Stimulated activated naive B cell treated with anti-CD40 and anti-IgM and Interleukin-4, amounts not matched to agents 10 μg/mL and 1 μg/mL and 100 μg/mL, for 72 hours (primary cell): ENCODE data around the gene CARMIL1.
"Not testable (repeated sequence)": the region's sequence is repeated elsewhere in the genome, so short reads cannot be mapped to it uniquely, and the experiment has no call there.

Source experiments
- ATAC-seq, 2 donors: fragments of 150-1000 bp; cut with Tn5 transposase; replicated peaks; 2 replicates each; pipeline ENCODE4 v1.10.0; 2021; ENCODE audit warnings: moderate library complexity in 1 of 2
- DNase-seq: peaks from one replicate; pipeline ENCODE4 v3.0.0; 2021
- H3K27ac Mint-ChIP-seq: one replicate; pipeline ENCODE4 v1.8.0; 2022; ENCODE audit warnings: mild to moderate bottlenecking, mixed read lengths
- H3K27me3 Mint-ChIP-seq, 2 donors: one replicate each; pipeline ENCODE4 v1.8.0; 2022; ENCODE audit warnings: mixed read lengths in 2 of 2
- H3K36me3 Mint-ChIP-seq, 2 donors: one replicate each; pipeline ENCODE4 v1.8.0; 2022; ENCODE audit warnings: mixed read lengths in 2 of 2, mild to moderate bottlenecking in 1 of 2
- H3K4me1 Mint-ChIP-seq, 2 donors: one replicate each; pipeline ENCODE4 v1.8.0; 2022; ENCODE audit warnings: mixed read lengths in 2 of 2, mild to moderate bottlenecking in 1 of 2
- H3K4me3 Mint-ChIP-seq, 2 donors: one replicate each; pipeline ENCODE4 v1.8.0; 2022; ENCODE audit warnings: mild to moderate bottlenecking in 2 of 2, mixed read lengths in 2 of 2, moderate library complexity in 1 of 2
- H3K9me3 Mint-ChIP-seq, 2 donors: one replicate each; pipeline ENCODE4 v1.8.0; 2022; ENCODE audit warnings: mixed read lengths in 2 of 2, mild to moderate bottlenecking in 1 of 2

The CARMIL1 gene

DNA sequence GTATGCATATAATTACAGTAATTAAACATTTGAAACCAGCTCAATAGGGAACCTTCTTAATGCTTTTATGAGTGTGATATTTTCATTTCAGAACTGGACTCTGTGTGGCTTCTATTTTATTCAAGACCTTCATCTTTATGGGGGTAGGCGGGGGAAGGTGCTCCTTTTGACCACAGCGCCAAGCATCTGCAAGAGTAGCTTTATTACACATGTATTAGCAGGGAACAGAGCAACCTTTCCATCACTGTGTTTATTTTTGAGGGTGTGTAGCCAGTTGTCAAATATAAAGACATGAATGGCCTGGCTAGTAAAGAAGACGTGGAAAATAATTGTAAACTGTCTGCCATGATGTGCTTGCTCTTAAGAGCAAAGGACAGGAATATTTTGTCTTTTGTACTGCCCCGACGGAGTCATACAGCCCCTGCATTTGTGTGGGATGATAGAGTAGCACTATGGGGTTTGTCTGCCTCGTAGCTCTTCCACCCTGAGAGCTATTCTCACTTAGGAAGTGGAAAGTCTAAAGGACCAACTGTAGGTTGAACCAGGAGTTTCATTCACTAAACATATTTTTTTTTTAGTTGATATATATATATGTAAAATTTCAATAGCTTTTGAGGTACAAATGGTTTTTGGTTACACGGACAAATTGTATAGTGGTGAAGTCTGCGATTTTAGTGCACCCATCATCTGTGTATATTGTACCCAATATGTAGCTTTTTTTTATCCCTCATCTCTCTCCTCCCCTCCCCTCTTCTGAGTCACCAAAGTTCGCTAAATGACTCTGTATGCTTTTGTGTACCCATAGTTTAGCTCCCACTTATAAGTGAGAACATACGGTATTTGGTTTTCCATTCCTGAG, 91.2 kb downstream of the CARMIL1 start:
- DNase-seq (no peak), ATAC-seq (peak; percentile 31 to 39)
- peaks cover 27 to 83% of the 10 kb centered on the region in 2 donors for H3K4me1 Mint-ChIP-seq
- H3K9me3 Mint-ChIP-seq = peaks cover 11 to 13% of the 10 kb centered on the region in 2 donors
- peaks cover 10 to 14% of the 10 kb centered on the region in 2 donors for H3K27me3 Mint-ChIP-seq
- peak overlapping the region in 1 of 2 donors; percentile 40 for H3K4me3 Mint-ChIP-seq
- peak overlapping the region; percentile 3 for H3K27ac Mint-ChIP-seq
- H3K36me3 Mint-ChIP-seq = peaks cover 4 to 9% of the 10 kb centered on the region in 2 donors

GRCh38 chr6:25371037-25371347, 91.8 kb downstream of the CARMIL1 start:
- no peak overlapping the region for H3K4me3 Mint-ChIP-seq
- no peak overlapping the region for H3K27ac Mint-ChIP-seq
- no peak for ATAC-seq

DNA sequence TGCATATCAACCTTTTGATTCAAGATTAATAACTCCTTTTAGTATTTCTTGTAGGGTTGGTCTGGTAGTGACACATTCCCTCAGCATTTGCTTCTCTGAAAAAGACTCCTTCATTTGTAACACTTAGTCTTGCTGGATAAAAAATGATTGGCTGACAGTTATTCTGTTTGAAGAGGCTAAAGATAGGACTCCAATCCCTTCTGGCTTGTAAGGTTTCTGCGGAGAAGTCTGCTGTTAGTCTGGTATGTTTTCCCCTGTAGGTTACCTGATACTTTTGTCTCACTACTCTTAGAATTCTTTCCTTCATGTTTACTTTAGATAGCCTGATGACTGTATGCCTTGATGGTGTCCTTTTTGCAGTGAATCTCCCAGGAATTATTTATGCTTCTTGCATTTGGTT, 96.0 kb downstream of the CARMIL1 start:
- H3K9me3 Mint-ChIP-seq = peaks cover 11 to 17% of the 10 kb centered on the region in 2 donors
- peaks cover 4 to 13% of the 10 kb centered on the region in 2 donors for H3K36me3 Mint-ChIP-seq
- H3K4me1 Mint-ChIP-seq = peaks cover 14 to 50% of the 10 kb centered on the region in 2 donors
- no peak overlapping the region for H3K4me3 Mint-ChIP-seq
- peaks cover 10 to 14% of the 10 kb centered on the region in 2 donors for H3K27me3 Mint-ChIP-seq
- no peak for ATAC-seq
- no peak overlapping the region for H3K27ac Mint-ChIP-seq
- no peak for DNase-seq

More at GRCh38 chr6:25371037-25371347, 91.8 kb downstream of the CARMIL1 start:
- no peak for DNase-seq
- Mint-ChIP-seq H3K4me1 (peaks cover 27 to 83% of the 10 kb centered on the region in 2 donors), H3K9me3 (peaks cover 11 to 17% of the 10 kb centered on the region in 2 donors), H3K27me3 (peaks cover 10 to 14% of the 10 kb centered on the region in 2 donors), H3K36me3 (peaks cover 4 to 13% of the 10 kb centered on the region in 2 donors)

GRCh38 chr6:25377664-25378063, 98.5 kb downstream of the CARMIL1 start:
- Mint-ChIP-seq H3K27me3 (peaks cover 10 to 14% of the 10 kb centered on the region in 2 donors), H3K4me3 (no peak overlapping the region), H3K27ac (no peak overlapping the region), H3K9me3 (peaks cover 9 to 18% of the 10 kb centered on the region in 2 donors), H3K4me1 (peaks cover 8 to 28% of the 10 kb centered on the region in 2 donors), H3K36me3 (peaks cover 4 to 13% of the 10 kb centered on the region in 2 donors)
- DNase-seq (no peak), ATAC-seq (no peak)

DNA sequence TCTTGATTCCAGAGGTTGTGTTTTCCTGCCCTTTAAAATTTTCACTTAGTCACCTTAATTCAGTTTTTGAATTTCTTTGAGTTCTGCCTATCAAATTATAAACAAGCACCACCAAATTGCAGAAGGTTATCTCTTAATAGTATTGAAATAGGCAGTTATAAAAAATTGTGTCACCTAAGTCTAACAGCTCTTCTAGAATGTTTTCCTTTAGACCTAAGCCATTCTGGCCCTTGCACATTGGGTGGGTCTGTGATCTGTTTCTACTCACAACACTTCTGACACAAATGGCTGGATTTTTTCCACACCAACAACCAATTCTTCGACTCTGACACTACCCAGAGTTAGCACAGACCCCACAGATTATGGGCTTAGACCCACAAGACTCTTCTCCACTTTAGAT, 101.9 kb downstream of the CARMIL1 start:
- H3K27me3 Mint-ChIP-seq = no peaks in the 10 kb centered on the region
- DNase-seq (no peak), ATAC-seq (no peak)
- H3K4me1 Mint-ChIP-seq = peaks cover 3 to 14% of the 10 kb centered on the region in 2 donors
- H3K27ac Mint-ChIP-seq = no peak overlapping the region
- no peak overlapping the region for H3K4me3 Mint-ChIP-seq
- peaks cover 4 to 5% of the 10 kb centered on the region in 2 donors for H3K9me3 Mint-ChIP-seq
- no peaks in the 10 kb centered on the region for H3K36me3 Mint-ChIP-seq

- not testable (repeated sequence) for H3K27ac Mint-ChIP-seq, ATAC-seq, DNase-seq, H3K36me3 Mint-ChIP-seq, H3K27me3 Mint-ChIP-seq, H3K9me3 Mint-ChIP-seq, H3K4me3 Mint-ChIP-seq
- H3K4me1 Mint-ChIP-seq = peaks cover 3 to 18% of the 10 kb centered on the region in 2 donors
These were observed 103.3 kb downstream of the CARMIL1 start for GRCh38 chr6:25382476-25382875.

- no peak for ATAC-seq
- DNase-seq = no peak
- H3K4me1 Mint-ChIP-seq = peaks cover 9 to 29% of the 10 kb centered on the region in 2 donors
- H3K9me3 Mint-ChIP-seq = peaks cover 4 to 5% of the 10 kb centered on the region in 2 donors
- H3K27ac Mint-ChIP-seq = no peak overlapping the region
- no peaks in the 10 kb centered on the region for H3K36me3 Mint-ChIP-seq
- H3K4me3 Mint-ChIP-seq = no peak overlapping the region
- H3K27me3 Mint-ChIP-seq = no peaks in the 10 kb centered on the region
These were observed 105.1 kb downstream of the CARMIL1 start for GRCh38 chr6:25384234-25384633.

DNA sequence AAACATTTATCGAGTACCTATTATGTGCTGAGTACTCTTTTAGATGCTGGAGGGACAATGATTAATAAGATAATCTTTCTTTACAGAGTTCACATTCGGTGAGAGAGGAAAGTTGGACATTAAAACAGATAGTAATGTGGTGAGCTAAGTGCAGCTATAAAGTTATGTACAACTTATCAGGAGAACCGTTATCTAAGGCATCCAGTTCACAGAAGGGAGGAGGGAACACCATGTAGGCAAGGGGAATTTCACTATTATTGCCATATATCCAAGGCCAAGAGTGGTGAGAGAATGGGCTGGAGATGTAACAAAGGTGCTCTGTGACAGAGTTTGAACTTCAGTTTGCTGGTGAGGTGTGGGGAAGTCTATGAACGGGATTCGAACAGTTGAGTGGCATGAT, 105.8 kb downstream of the CARMIL1 start:
- H3K4me3 Mint-ChIP-seq = no peak overlapping the region
- no peak for DNase-seq
- no peaks in the 10 kb centered on the region for H3K36me3 Mint-ChIP-seq
- H3K9me3 Mint-ChIP-seq = peaks cover 4 to 5% of the 10 kb centered on the region in 2 donors
- no peak overlapping the region for H3K27ac Mint-ChIP-seq
- no peak for ATAC-seq
- no peaks in the 10 kb centered on the region for H3K27me3 Mint-ChIP-seq
- peaks cover 12 to 35% of the 10 kb centered on the region in 2 donors for H3K4me1 Mint-ChIP-seq

- Mint-ChIP-seq H3K9me3 (peaks cover 2 to 5% of the 10 kb centered on the region in 2 donors), H3K27me3 (no peaks in the 10 kb centered on the region), H3K4me1 (peaks cover 12 to 35% of the 10 kb centered on the region in 2 donors), H3K27ac (no peak overlapping the region), H3K36me3 (no peaks in the 10 kb centered on the region), H3K4me3 (peak overlapping the region in 1 of 2 donors; percentile 1)
- no peak for DNase-seq
- peak; percentile 64 to 69 for ATAC-seq
These were observed 108.3 kb downstream of the CARMIL1 start for GRCh38 chr6:25387483-25387882.

DNA sequence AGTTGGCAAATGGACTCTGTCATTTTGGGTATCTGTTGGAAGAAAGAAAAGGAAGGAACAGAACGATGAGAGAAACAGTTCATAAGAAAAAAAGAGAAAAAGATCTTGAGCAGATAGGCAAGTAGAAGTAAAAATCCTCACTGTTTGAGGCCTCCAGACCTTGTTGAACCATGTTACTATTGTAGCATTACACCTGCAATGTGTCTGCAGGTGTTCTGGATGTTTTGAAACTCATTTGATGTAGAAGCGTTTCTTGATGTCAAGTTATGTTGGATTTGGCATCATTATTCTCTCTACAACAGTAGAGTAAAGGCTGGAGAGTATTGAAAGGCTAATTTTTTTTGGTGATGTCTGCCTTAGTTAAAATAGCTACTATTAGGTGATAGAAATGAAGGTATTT, 108.7 kb downstream of the CARMIL1 start:
- peak overlapping the region in 1 of 2 donors; percentile 1 for H3K4me3 Mint-ChIP-seq
- no peak for DNase-seq
- ATAC-seq = no peak

DNA sequence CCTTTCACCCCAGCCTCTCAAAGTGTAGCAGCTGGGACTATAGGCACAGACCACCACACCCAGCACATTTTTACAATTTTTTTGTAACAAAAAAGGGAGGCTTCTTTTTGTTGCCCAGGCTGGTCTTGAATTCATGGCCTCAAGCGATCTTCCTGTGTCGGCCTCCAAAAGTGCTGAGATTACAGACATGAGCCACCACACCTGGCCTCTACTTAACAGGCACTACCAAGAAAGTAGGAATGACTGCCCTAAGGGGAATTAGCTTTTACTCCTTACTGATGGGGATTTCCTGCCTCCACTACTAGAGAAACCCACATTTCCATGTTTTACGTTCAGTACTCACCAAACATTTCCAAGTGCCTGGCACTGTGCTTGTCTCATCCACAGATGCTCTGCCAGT, 109.6 kb downstream of the CARMIL1 start:
- no peaks in the 10 kb centered on the region for H3K36me3 Mint-ChIP-seq
- peak overlapping the region in 1 of 2 donors; percentile 10 for H3K4me3 Mint-ChIP-seq
- ATAC-seq (no peak), DNase-seq (no peak)
- no peaks in the 10 kb centered on the region for H3K27me3 Mint-ChIP-seq
- H3K9me3 Mint-ChIP-seq = no peaks in the 10 kb centered on the region
- peaks cover 12 to 30% of the 10 kb centered on the region in 2 donors for H3K4me1 Mint-ChIP-seq
- H3K27ac Mint-ChIP-seq = no peak overlapping the region

More for the DNA sequence above, 108.7 kb downstream of the CARMIL1 start:
- H3K27ac Mint-ChIP-seq = no peak overlapping the region
- H3K9me3 Mint-ChIP-seq = peaks cover under 1 to 2% of the 10 kb centered on the region in 2 donors
- no peaks in the 10 kb centered on the region for H3K27me3 Mint-ChIP-seq
- peaks cover 12 to 33% of the 10 kb centered on the region in 2 donors for H3K4me1 Mint-ChIP-seq
- no peaks in the 10 kb centered on the region for H3K36me3 Mint-ChIP-seq

DNA sequence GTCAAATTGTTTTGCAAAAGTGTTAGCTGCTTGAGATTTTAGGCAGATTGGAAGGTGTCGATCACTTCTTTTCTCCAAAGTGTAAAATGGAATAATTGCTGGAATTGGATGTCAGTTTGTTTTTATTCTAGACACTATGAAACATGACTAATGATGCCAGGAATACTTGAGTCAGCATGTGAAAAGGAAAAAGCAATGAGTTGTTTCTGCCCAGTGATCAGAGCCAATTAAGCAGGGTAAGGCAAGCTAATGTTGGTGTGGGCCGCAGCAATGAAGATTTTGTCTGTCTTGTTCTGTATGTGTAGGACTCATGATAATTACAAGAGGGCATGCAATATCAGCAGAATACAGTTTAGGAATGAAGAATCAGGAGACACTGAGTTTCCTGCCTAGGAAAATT, 110.3 kb downstream of the CARMIL1 start:
- no peak overlapping the region for H3K4me3 Mint-ChIP-seq
- no peaks in the 10 kb centered on the region for H3K27me3 Mint-ChIP-seq
- ATAC-seq (no peak), DNase-seq (no peak)
- H3K27ac Mint-ChIP-seq = peak overlapping the region; percentile 17
- peaks cover 12 to 30% of the 10 kb centered on the region in 2 donors for H3K4me1 Mint-ChIP-seq
- H3K9me3 Mint-ChIP-seq = no peaks in the 10 kb centered on the region
- H3K36me3 Mint-ChIP-seq = no peaks in the 10 kb centered on the region

DNA sequence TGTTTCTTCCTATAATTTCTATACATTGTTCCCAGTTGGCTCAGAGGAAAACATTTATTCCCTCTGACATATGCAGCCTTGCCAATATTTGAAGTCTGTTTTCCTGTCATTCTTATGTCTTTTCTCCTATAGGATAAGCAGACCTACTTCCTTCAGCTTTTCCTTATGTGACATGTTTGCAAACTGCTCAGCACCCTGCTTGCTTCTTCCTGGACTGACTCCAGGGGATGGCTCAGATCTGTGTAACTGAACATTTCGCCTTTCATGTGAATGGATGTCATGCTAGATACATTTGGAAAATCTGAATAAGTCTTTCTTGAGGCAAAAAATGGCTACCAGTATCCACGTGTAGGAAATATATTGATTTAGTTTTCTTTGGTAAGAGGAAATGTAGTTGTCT, 113.2 kb downstream of the CARMIL1 start:
- no peak for ATAC-seq
- no peaks in the 10 kb centered on the region for H3K9me3 Mint-ChIP-seq
- H3K4me3 Mint-ChIP-seq = no peak overlapping the region
- no peak for DNase-seq
- H3K36me3 Mint-ChIP-seq = no peaks in the 10 kb centered on the region
- H3K4me1 Mint-ChIP-seq = peaks cover 15 to 23% of the 10 kb centered on the region in 2 donors
- H3K27ac Mint-ChIP-seq = no peak overlapping the region
- no peaks in the 10 kb centered on the region for H3K27me3 Mint-ChIP-seq

DNA sequence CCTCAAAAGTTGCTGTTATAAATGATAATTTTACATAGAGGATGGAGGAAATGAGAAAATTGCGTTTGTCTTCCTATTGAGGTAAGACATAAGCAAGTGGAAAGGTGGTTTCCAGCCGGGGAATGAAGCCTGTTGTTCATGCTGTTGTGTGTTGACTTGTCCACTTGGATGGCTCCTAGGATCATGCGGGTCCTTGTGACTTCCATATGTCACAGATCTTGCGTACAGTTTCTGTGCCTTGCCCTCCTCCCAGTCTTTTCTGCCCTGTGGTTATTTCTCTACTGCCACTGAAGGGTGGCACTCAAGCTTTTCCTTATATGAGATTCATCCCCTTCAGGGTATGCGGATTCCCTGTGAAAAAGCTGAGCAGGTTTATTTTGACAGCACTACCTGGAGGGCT, 116.6 kb downstream of the CARMIL1 start:
- Mint-ChIP-seq H3K36me3 (no peaks in the 10 kb centered on the region), H3K4me3 (no peak overlapping the region), H3K9me3 (no peaks in the 10 kb centered on the region), H3K4me1 (peaks cover 0 to 3% of the 10 kb centered on the region in 2 donors), H3K27me3 (no peaks in the 10 kb centered on the region), H3K27ac (no peak overlapping the region)
- ATAC-seq (no peak), DNase-seq (no peak)

GRCh38 chr6:25397406-25397805, 118.2 kb downstream of the CARMIL1 start:
- Mint-ChIP-seq H3K4me1 (peaks cover 0 to 3% of the 10 kb centered on the region in 2 donors), H3K36me3 (no peaks in the 10 kb centered on the region), H3K27me3 (no peaks in the 10 kb centered on the region), H3K4me3 (no peak overlapping the region), H3K27ac (no peak overlapping the region), H3K9me3 (no peaks in the 10 kb centered on the region)
- ATAC-seq = no peak
- DNase-seq = no peak
